Right renal cortex interstitium (tissue), 3 donors: ENCODE data around the gene PPP3R2. TPM values are rescaled to one million over a fixed set of nuclear protein-coding genes. Genes with fewer than 3 reads are reported as not detected.

Experiments used
- DNase-seq, 3 donors: peaks; one replicate each; pipeline ENCODE4 v3.0.0-alpha.2; 2013; ENCODE audit warnings: low read depth in 3 of 3, low spot score in 2 of 3
- polyA plus RNA-seq, 3 donors: library from polyadenylated mRNA; unstranded; fragments of 120-200 nt; gene quantifications; one replicate each; pipeline ENCODE4 v1.2.1, GENCODE V29; 2013; ENCODE audit not compliant: insufficient read length in 3 of 3

PPP3R2 gene, protein sequence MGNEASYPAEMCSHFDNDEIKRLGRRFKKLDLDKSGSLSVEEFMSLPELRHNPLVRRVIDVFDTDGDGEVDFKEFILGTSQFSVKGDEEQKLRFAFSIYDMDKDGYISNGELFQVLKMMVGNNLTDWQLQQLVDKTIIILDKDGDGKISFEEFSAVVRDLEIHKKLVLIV
- polyA plus RNA-seq, result under 1 TPM in 1 of 3 donors, not detected in 2; 0.10 TPM

DNA sequence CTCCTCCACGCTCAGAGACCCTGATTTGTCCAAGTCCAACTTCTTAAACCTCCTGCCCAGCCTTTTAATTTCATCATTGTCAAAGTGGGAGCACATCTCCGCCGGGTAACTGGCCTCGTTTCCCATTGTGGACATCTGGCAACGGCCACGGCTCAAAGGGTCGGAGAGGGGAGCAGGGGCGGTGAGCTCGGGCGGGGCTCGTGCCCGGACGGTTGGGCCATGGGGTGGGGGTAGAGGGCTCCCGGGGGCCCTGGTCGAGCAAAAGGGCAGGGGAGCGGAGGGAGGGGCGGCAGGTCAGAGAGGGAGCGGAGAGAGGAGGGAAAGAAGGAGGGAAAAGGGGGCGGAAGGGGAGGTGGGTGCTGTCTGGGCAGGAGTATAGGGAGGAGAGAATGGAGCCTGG lies at the start of gene PPP3R2:
PPP3R2 (minus strand) TSS at position 174 of the 400 bp plus-strand sequence; CDS start at position 126, 48 bp downstream.
- DNase-seq, result no peak

DNA sequence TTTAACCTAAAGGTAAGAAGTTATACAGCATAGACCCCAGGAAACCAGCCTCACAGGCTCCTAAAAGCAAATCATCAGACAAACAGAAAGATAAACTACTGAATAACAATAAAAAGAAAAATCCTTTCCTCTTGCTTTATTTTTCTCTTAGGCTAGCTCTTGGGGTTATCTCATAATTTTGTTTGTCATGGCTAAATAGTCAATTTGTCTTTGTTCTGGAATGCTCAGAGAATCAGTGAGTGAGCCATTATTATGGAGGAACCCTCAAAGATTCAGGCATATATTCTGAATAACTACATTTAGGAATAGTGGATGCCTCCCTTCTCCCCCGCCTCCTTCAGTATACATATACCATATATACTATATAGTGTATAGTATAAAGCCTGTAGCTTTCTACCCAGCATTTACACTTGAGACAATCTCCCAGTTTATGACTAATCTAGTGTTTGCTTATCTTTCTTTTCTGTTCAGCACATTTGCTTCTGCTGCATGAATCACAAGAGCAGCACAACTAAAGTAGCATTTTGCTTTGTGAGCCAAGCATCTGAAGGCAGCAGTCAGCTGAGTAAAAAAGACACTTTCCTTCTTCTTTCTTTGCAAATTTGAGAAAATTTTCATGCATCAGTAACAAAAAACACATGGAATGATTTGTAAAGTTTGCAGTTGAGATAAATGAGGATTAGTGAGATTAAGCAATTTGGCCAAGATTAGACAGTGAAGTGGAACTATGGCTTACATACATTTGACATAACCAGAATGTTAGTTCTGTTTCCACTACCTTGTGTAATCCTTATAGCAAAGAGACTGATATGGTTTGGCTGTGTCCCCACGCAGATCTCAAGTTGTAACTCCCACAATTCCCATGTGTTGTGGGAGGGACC lies 45.3 kb upstream of the PPP3R2 start:
- DNase-seq, result no peak

DNA sequence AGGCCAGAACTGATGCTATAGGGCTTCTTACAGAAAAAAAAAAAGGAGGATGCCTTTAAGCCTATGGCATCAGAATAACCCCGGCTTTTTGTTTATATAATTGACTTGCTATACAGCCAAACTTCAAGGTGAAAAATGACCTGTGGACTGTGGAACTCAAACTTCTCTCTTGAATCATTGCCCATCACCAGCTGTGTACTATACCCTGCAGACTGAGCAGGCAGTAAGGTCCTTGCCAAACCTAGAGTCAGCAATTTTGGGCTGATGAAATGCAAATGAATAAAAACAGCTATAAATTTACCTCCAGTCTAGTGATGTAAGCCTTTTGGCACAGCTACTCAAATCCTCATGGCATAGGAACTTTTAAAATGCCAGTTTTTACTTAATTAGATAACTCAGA lies 44.5 kb upstream of the PPP3R2 start:
- no peak for DNase-seq

DNA sequence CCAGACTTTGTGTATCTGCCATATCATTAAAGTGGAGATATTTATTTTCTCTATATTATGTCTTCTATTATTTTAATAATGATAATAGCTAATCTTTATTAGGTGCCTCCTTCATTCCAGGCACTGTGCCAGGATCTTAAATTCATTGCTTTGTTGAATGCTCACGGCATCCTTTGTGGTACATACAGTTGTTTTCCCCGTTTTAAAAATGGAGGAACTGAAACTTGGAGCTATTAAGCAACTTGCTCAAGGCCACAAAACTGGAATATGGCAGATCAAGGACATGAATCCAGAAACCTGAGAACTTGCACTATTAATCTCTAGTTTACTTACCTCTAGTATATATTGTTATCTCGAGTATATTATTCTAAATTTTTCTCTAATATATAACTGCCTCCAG lies 41.5 kb upstream of the PPP3R2 start:
- DNase-seq, result no peak

DNA sequence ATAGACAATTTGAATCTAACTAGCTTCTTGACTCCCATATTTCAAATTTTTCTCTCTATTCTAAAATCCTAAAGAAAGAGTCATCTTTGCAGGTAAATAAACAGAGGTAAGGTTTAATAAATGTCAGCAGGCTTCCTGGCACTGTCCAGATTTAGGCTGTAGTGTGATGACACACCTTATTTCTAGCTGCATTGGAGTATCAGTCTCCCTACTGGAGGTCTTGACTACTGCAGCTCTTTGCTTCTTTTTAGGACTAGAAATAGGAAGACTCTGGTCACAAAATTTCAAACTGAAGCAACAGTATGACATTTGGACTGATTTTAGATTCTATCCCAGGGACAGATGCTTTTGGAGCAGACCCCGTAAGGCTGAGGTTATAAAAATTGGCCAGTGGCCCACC lies 40.7 kb upstream of the PPP3R2 start:
- DNase-seq, result no peak

DNA sequence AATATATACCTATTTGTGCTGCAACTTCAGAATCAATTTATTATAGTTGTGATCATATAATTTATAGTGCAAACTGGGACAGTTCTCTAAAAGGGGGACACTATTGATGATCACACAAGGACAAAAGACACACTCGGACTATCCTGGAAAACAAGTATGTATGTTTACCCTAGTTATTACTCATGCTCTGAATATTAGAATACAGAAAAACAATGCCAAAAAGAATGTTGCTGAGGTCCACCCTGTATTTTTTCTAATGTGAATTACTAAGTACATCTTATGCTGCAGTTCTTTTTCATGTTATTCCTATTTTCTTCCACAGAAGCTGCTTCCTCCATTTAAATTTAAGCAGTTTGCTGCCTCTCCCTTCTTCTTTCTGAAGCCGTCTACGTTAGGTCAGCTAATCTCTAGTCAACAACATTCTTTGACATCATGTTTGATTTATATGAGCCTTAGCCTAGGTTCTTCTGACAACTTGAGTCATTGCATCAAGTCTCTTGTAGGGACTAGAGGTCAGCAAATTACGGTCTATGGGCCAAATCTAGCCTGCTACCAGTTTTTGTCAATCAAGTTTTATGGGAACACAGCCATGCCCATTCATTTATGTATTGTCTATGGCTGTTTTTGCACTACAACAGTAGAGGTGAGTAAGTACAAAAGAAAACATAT lies 40.1 kb upstream of the PPP3R2 start:
- no peak for DNase-seq

DNA sequence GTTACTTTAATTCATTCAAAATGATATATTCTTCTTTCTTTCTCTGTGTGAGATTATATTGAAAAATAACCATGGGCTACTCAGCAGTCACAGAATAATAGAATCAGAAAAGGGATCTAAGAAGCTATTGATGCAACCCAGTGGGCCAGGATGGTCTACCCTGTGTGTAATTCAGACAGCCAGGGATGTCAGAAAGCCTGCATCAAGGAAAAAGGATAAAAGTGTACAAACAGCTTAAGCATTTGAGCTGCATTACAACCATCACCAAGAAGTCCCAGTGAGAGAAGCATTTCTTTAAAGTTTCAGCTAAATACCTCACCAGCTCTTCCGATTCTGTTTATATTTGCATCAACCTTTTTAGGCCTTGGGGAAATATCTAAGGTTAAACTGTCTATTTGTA lies 37.8 kb upstream of the PPP3R2 start:
- no peak for DNase-seq

DNA sequence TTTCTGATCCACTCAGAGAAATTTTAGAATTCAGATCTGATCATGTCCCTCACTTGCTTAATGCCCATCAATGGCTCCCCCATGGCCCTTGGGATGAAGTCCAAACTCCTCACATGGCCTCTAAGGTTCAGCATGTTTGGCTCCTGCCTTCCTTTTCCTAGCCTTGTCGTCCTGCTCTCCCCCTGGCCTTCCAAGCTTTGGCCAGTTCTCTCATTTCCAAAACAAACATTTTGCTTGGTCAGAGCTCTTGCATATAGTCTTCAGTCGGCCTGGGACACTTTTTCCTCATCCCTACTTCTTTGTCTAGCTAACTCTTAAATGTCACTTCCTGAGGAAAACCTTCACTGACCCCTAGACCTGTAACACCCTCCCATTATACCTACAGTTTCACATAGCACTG lies 37.1 kb upstream of the PPP3R2 start:
- no peak for DNase-seq

DNA sequence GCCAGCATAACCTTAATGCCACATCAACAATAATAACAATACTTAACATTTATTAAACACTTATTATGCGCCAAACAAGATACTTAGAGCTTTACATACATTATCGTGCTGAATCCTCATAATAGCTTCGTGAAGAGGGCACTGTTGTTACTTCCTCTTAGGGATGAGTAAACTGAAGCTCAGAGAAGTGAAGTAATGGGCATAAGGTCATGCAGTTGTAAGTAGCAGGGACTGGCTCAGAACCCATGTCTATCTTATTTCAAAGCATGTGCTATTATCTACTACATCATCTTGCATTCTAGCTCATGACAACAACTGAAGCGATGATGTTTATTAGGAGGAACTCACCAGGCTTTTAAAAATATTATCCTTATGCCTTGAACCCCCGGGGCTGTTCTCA lies 34.9 kb upstream of the PPP3R2 start:
- no peak for DNase-seq

DNA sequence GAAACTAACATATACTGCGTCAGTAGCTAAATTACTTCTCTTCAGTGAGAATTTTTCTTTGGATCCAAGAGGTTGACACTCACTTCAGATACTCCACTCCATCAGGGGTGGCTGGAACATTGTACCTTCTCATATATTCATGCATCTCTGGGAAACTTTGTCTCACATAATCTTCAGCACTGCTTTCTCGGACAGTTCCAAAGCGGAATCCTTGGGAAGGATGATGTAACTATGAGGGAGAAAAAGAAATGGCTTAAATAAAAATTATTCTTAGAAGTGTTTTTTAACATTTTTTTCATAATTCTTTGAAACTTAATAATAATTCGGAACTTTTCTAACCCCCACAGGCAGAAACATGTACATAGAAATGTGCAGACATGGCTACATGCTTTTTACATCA lies 33.4 kb upstream of the PPP3R2 start:
- DNase-seq, result peak in 1 of 3 donors; percentile 21

DNA sequence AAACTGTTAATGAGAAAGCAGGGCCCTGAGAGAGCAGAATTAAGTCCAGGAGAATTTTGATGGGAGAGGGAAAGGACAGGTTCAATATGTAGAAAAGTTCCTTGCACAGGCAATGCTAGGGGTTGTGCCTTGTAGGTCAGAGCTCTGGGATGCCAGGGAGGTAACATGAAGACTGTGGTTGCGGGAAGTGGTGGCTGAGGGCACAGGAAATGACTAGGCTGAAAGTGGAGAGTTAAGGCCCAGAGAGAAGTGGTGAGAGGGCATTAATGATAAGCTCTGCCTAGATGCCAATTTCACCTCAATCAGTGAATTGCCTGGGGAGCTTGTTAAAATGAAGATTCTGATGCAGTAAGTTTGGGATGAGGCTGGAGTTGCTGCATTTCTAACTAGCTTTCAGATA lies 31.5 kb upstream of the PPP3R2 start:
- DNase-seq, result no peak

DNA sequence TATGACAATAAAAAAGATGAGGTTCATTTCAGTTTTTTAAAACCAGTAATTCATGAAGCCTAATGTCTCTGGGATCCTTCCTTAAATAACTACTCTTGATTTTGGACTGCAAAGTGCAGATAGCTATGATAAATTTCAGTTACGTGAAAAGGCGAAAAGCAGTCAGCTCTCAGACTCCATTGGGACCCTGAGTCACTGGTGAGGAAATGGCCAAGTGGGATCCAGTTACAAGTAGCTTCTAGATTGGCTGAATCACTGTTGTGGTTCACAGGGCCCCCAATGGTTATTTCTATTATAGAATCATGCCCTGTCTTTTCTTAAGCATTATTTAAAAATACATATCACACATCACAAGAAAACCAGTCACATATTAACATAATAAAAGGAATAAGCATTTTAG lies 31.1 kb upstream of the PPP3R2 start:
- DNase-seq, result no peak

DNA sequence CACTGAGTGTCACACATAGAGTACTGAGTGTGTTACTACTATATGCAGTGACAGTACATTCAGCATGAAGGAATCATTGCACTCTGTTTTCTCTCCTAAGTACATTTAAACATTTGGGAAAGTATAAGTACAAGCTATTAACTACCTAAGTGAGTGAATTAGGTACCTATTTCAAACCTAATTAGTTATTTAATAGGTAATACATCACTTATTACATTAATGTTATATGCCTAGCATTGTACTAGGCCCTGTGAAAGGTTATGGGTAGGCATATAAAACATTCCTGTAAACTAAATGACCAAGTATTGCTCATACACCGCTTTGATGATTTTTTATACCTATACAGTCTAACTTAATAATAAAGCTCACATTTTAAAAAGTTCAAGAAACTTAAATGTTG lies 25.7 kb upstream of the PPP3R2 start:
- no peak for DNase-seq

DNA sequence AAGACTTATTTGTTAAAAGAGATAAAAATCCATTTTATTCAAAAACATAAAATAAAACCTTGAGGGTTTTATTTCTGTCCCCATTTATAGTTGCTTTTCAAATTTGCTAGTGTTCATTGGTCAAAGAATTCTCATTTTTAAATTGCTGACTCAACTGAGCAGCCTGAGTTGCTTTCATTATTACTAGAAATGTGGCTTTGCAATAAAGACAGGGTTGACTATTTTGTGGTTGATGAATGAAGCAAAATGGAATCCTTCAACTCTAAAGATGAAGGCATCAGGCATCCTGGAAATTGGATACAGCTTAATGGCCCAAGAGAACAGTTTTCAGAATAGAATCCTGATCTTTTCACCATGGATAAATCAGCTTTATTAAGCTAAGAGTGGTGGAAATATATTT lies 23.9 kb upstream of the PPP3R2 start:
- DNase-seq, result no peak

DNA sequence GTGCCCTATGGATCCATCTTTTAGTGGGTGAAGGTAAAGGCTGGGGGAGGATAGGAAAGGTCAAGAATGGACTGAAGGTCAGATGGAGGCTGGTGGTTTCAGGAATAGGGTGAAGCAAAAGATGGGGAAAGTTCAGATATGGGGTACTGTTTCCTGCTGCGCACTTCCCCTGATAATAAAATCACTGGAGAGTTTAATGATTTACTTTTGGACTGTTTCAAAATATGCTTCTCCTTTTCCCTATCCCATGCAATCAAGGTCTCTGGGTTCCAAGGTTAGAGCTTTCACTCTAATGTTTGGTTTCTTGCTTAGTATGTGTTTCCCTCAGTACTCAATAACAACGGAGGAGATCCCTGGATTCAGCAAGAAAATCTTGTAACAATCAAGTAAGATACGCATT lies 10.8 kb upstream of the PPP3R2 start:
- no peak for DNase-seq

DNA sequence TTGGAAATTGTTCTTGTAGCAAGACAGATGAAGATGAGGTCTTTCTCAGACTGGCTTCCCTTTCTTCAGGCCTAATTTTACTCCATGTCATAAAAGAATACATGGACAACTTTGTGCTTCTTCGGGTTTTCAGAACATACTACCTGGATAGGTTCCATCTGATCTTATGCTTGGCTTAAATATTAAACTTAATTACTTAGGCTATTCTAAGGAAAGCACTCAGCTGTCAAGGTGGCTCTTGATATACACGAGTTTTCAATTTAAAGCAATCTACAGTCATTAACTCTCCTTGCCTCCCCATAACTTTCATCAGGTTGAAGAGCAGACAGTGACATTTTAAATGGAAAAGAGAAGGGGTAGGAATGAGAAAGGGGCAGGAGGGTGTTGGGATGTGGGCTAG lies 9.5 kb upstream of the PPP3R2 start:
- DNase-seq, result no peak

DNA sequence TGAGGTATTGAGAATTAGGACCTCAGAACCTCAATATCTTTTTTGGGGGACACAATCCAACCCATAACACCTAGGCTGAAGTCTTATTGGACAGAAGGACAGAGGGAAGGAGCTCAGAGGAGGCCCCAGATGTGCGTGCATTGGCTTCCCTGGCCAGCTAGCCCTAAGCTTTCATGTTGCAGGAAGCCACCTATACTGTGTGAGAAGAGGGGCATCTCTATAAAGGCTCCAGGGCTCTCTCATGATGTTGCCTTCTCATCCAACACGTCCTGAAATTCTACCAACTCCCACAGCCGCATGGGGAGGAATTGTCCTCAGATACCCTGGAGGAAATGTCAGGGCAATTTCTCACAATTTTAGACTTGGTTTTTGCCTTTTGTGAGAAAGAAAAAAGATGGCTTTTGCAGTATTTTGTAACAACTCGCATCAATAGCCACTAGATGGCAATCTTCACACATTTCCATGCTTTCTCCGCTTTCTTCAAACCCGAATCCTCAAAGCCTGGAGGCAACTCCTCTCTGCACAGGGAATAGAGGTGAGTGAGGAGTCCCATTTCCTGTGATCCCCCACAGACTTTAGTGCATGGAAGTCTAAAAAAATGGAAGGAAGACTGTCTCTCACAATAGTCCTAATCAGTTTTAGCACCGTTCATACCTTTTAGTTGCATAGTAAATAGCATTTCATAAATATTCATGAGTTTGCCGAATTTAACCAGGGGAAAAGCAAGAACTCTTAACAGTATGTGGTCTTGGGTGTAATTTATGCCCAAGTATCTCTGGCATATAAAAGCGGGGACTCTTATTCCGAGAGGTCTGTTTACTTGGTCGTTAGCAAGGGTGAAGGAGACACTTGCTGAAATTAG lies 7.4 kb upstream of the PPP3R2 start:
- DNase-seq, result peak; percentile 27 to 37 (median 31)

DNA sequence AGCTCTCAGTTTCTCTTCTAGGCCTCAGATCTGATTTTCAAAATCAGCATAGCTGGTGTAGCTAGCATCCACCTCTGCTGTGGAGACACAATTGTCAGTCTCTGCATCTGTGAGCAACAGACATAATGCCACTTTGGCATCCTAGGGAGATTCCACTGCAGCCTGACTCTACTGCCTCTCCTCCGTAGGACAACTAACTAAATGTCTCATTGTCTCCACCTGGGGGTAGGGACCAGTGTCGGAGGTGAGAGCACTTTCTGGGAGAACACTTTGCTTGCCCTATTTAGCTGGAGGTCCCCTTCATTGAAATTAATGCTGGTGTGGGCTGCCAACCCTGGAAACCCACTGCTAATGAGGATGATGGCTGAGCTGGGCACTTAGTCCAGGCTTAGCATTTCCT lies 1.4 kb downstream of the PPP3R2 start:
- no peak for DNase-seq

DNA sequence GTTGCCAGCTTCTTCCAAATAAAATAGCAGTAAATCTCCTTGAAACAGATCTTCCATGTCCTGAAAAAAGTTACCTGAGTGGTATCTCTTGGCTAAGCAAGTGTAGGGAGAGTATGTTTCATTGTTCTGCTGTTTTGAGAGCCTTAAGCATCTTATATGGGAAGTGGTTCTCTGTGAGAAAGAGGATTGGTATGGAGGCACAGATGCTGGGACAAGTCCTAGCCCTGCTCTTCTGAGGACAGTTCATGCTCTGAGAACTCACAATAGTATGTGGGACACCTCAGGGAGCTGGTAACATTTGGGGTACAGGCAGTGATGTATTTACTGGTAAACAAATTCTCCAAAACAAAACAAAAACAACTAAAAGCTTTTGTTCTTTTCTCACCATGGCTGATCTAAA lies 2.0 kb downstream of the PPP3R2 start:
- no peak for DNase-seq

DNA sequence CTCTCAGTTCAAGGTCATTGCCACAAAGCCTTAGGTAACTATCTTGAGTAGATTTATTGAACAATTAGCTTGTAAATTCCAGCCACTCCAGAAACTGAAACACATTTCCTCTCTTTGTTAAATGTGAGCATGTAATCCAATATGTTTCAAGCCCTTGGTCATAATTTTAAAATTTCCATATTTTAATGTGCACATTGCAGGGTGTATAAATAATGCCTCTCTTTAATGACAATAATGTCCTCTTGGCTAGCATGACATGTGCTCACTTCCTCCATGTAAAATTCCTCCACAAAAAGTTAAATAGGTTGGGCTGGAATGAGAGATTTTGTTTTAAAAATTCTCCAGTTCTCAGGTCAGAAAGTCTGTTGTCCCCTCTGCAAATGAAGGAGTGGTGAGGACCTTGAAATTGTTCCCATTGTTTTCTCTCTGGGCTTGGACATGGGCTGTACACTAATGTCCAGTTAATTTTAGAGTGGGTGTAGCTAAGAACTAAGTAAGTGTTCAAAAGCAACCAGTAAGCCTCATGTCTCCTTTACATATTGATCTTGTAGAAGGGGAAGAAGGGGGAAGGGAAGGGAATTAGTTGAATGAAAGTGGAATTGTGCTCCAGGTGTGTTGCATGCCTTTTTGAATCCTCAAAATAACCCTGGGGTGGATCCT lies 2.9 kb downstream of the PPP3R2 start:
- no peak for DNase-seq
